Epithelial cell of esophagus (primary cell): ENCODE results near the gene HID1.

Experiments
- DNase-seq: peaks from one replicate; pipeline ENCODE4 v3.0.0; 2010; ENCODE audit warnings: low read depth
- H3K4me3 ChIP-seq: 2 replicates; pipeline ENCODE4 v1.5.1; 2011; ENCODE audit warnings: mild to moderate bottlenecking, low read length, control low read depth
- TF ChIP-seq, protein P1 (sequence below): IDR thresholded peaks from 2 replicates; pipeline ENCODE4 v1.5.1; 2011; ENCODE audit warnings: low read depth, mild to moderate bottlenecking, low read length, control low read depth, inconsistent platforms; ENCODE audit not compliant: insufficient read depth; ENCODE audit errors: missing control alignments

The HID1 gene

DNA sequence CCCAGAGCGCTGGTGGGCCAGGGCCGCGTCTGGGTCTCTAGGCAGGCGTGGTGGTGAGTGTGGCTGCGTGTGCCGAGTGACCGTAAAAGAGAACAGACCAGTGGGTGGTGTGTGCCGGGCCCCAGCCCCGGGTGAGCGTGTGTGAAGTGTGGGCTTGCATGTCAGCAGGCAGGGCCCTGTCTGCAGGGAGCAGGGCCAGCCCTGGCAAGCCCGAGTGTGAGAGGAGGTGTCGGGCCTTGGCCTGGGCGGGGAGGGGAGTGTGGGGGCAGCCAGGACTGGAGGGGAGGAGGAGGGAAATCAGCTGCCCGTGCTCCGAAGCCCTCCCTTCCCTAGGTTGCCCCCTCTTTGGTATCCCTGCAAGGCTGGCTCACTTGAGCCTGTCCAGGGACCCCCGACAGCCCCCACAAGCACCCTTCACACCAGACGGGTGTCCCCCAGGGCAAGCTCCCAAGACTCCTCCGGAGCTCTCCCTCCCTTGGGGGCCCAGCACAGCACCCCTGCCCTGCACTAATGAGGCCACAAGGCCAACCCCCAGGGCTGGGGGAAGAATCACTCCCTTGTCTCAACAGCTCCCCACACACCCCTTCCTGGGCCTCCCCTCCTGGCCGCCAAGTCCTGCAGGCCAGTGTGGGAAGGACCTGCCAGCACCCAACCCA, 51.4 kb downstream of the HID1 start:
- TF ChIP-seq, protein P1, sequence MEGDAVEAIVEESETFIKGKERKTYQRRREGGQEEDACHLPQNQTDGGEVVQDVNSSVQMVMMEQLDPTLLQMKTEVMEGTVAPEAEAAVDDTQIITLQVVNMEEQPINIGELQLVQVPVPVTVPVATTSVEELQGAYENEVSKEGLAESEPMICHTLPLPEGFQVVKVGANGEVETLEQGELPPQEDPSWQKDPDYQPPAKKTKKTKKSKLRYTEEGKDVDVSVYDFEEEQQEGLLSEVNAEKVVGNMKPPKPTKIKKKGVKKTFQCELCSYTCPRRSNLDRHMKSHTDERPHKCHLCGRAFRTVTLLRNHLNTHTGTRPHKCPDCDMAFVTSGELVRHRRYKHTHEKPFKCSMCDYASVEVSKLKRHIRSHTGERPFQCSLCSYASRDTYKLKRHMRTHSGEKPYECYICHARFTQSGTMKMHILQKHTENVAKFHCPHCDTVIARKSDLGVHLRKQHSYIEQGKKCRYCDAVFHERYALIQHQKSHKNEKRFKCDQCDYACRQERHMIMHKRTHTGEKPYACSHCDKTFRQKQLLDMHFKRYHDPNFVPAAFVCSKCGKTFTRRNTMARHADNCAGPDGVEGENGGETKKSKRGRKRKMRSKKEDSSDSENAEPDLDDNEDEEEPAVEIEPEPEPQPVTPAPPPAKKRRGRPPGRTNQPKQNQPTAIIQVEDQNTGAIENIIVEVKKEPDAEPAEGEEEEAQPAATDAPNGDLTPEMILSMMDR, result no peak
- peak overlapping the region; percentile 29 for H3K4me3 ChIP-seq
- peak; percentile 55 for DNase-seq

DNA sequence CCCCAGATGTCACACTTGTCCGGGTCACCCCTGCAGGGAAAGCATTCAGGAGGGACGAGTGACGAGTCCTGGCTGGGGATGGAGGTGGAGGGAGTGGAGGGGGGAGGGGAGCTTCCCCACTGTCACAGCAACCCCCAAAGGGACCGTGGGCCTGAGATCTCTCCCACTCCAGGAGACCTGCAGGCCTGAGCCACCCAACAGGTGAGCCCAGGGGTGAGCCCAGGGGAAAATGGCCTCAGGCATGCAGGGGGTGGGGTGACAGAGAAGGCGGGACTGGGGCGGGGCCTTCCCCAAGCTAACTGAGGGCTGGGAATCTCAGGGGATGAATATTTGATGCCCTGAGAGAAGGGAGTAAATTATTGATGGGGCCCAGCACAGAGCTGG, 51.9 kb downstream of the HID1 start:
- DNase-seq, result no peak
- TF ChIP-seq, protein P1, result no peak
- no peak overlapping the region for H3K4me3 ChIP-seq

DNA sequence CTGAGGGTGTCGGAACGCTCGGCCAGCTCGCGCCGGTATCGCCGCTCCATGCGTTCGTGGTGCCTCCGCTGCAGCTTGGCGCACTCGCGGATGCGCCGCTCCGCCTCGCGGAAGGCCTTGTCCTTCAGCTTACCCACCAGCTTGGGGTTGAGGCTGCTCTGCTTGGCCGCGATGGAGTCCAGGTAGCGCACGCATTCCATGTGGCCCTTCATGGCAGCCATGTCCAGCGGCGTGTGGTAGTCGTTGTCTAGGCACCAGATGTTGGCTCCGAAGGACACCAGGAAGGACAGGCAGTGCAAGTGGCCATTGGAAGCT, 52.3 kb downstream of the HID1 start:
- DNase-seq, result no peak
- TF ChIP-seq, protein P1, result no peak
- H3K4me3 ChIP-seq, result no peak overlapping the region

DNA sequence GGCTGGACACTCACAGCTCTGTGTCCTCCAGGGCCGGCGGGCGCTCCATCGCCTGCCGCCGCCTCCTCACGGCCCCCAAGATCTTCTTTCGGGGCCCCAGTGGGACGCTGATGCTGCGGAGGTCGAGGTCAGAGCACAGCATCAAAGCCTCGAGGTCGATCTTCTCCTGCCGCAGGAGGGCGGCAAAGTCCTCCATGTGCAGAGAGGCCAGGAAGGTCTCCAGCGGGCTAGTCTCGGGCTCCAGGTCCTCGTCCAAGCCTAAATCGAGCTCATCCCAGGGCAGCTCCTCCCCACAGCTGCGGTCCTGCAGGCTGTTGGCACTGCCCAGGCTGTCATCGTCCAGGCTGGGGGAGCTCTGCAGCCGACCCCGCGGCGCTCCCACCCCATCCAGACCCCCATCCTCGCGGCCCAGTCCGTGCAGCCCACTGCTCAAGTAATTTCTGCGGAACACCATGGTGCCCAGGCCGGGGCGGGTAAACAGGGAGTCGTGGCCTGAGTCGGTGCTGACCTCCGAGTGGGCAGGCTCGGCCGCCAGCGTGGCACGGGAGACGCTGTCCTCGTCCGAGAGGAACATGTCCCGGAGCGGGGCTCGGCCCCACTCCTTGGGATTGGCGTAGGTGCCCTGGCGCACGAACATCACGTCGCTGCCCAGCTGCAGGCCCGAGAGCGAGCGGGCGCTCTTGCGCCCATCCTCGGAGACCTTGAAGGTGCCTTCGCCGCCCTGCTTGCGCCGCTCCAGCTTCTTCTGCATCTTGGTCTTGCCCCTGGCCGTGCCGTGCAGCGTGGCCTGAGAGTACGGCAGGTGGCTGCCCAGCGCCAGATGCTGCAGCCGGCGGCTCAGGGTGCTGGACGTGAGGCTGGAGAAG, 52.9 kb downstream of the HID1 start:
- no peak overlapping the region for H3K4me3 ChIP-seq
- DNase-seq, result no peak
- TF ChIP-seq, protein P1, result no peak

DNA sequence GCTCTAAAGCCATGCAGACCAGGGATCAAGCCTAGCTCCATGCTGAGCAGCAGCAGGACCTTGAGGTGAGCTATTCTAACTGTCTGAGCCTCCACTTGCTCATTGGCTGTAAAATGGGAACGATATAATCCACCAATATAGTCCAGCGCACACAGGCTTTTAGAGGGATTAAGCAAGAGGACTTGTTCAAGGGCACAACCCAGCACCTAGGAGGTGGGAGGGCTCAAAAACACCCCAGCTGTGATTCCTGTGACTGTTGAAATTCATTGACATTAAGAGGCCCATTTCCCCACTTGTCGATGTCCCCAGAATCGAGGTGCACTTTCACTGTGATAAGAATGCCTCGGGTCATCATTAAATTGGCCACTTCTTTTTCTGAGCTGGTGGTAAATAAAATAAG, 53.7 kb downstream of the HID1 start:
- TF ChIP-seq, protein P1, result no peak
- H3K4me3 ChIP-seq, result no peak overlapping the region
- DNase-seq, result no peak

DNA sequence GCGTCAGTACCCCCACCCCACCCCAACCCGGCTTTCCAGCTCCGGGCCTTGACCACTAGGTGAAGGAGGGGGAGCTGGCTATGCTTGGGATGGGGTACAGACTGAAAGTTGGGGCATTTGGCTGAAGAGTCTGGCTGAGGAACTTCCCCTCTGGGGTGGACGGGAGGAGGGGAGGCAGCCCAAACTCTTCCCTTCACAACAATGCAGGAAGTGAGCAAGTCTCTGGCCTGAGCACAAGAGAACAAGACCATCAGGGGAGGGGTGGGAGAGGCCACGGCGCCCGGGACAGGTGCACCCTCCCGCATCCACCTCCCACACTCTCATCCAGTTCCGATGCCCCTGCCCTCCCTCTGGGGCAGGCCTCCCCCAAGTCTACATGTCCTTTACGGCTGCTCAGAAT, 55.1 kb downstream of the HID1 start:
- TF ChIP-seq, protein P1, result no peak
- DNase-seq, result no peak
- H3K4me3 ChIP-seq, result no peak overlapping the region

DNA sequence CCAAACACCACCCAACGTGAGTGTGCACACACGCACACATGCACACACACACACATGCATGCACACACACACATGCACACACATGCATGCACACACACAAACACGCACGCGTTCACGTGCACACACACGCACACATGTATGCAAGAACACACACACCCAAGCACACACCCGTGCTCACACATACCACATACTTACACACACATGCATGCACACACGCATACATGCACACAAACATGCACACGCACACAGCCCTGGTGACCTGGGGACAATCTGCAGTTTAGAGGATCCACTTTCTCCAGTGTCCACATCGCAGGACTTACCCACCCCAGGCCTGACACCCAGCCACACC, 55.7 kb downstream of the HID1 start:
- H3K4me3 ChIP-seq, result no peak overlapping the region
- no peak for DNase-seq
- TF ChIP-seq, protein P1, result no peak
